Measurements from ENCODE around the gene ENO3. TPM values are rescaled to one million over a fixed set of nuclear protein-coding genes. Genes with fewer than 3 reads are reported as not detected.

The ENO3 gene
- total RNA-seq, 1 experiment from 2014 or later = 29.0 TPM

- peaks cover 43% of the 10 kb centered on the region for H3K36me3 ChIP-seq (ENCODE audit: low read depth)
- CTCF ChIA-PET = interaction anchor here (0.5 kb wide), 1 partner anchor 13 kb away, joined by 4 read pairs; no protein-coding TSS in a partner anchor
- H3K4me2 ChIP-seq = no peak overlapping the region
These were observed 51.3 kb downstream of the ENO3 start for GRCh38 chr17:5002121-5002788.

GRCh38 chr17:5003214-5003867, 52.4 kb downstream of the ENO3 start:
- intact Hi-C loops (cut with micrococcal nuclease; ENCODE audit: unreplicated experiment) = no loop called here
- Histone ChIP-seq H3K27me3 (ENCODE audit: insufficient read depth, low read depth) (no peaks in the 10 kb centered on the region), H3F3A (ENCODE audit: insufficient read depth, low read depth) (no peaks in the 10 kb centered on the region), H3K36me3 (ENCODE audit: low read depth) (peaks cover 44% of the 10 kb centered on the region), H3K4me1 (replicated peaks; ENCODE audit: insufficient read depth) (peaks cover 11% of the 10 kb centered on the region), H4K20me1 (ENCODE audit: insufficient read depth) (peaks cover 5% of the 10 kb centered on the region), H2AFZ (no peak overlapping the region), H3K9me2 (ENCODE audit: insufficient read depth) (no peaks in the 10 kb centered on the region), H3K4me3 (no peak overlapping the region), H3K4me2 (no peak overlapping the region), H3K27ac (no peak overlapping the region), H3K79me2 (ENCODE audit: low read depth) (peaks cover 17% of the 10 kb centered on the region), H3K9me3 (ENCODE audit: insufficient read depth, low read depth) (no peaks in the 10 kb centered on the region)
- BruUV-seq (replicated peaks) = no TSS peak
- ChIA-PET POLR2A (ENCODE audit: unreplicated experiment) (no interaction called here), CTCF (no interaction called here)
- TF ChIP-seq CTCF (conservative IDR thresholded peaks at IDR 0.05) (no peak), EZH2 (IDR thresholded peaks at IDR 0.05; ENCODE audit: low read depth) (no peak)
- DNase-seq = no peak

More at GRCh38 chr17:5002121-5002788, 51.3 kb downstream of the ENO3 start:
- POLR2A ChIA-PET (ENCODE audit: unreplicated experiment) = no interaction called here
- H3K79me2 ChIP-seq (ENCODE audit: low read depth) = peaks cover 22% of the 10 kb centered on the region
- H3K27ac ChIP-seq = no peak overlapping the region
- intact Hi-C loops (cut with micrococcal nuclease; ENCODE audit: unreplicated experiment) = no loop called here
- no peak for DNase-seq
- no peaks in the 10 kb centered on the region for H3F3A ChIP-seq (ENCODE audit: insufficient read depth, low read depth)
- BruUV-seq (replicated peaks) = no TSS peak
- no peak overlapping the region for H2AFZ ChIP-seq
- no peak overlapping the region for H3K4me3 ChIP-seq
- no peaks in the 10 kb centered on the region for H3K27me3 ChIP-seq (ENCODE audit: insufficient read depth, low read depth)
- TF ChIP-seq EZH2 (IDR thresholded peaks at IDR 0.05; ENCODE audit: low read depth) (no peak), CTCF (conservative IDR thresholded peaks at IDR 0.05) (no peak)
- no peaks in the 10 kb centered on the region for H3K9me3 ChIP-seq (ENCODE audit: insufficient read depth, low read depth)
- peaks cover 11% of the 10 kb centered on the region for H3K4me1 ChIP-seq (replicated peaks; ENCODE audit: insufficient read depth)
- no peaks in the 10 kb centered on the region for H3K9me2 ChIP-seq (ENCODE audit: insufficient read depth)
- H4K20me1 ChIP-seq (ENCODE audit: insufficient read depth) = peaks cover 5% of the 10 kb centered on the region

Small RNA genes lying within 50 kb of the gene (microRNA-seq; reads per million reads assigned to microRNA genes)
- gene MIR6864 (ENCODE audit: borderline number of aligned reads, borderline replicate concordance) (not detected), gene MIR6865 (ENCODE audit: borderline number of aligned reads, borderline replicate concordance) (not detected)

Other genes starting within 250 kb of the ENO3 start
- 99.6 and 106 TPM in 2 replicates for gene PELP1, start 247.0 kb upstream of the ENO3 start, total RNA-seq (2021)
- gene ARRB2, start 240.5 kb upstream of the ENO3 start, total RNA-seq (2021) = 79.7 and 110 TPM in 2 replicates
- gene MED11, start 219.7 kb upstream of the ENO3 start, total RNA-seq (2021) = 19.6 and 19.7 TPM in 2 replicates
- 2.3 and 5.4 TPM in 2 replicates for gene ZMYND15, start 211.3 kb upstream of the ENO3 start, total RNA-seq (2021)
- 52.4 and 60.2 TPM in 2 replicates for gene CXCL16, start 211.2 kb upstream of the ENO3 start, total RNA-seq (2021)
- gene TM4SF5, start 179.2 kb upstream of the ENO3 start, total RNA-seq (2021) = not detected in 2 replicates
- 3.6 and 4.1 TPM in 2 replicates for gene VMO1, start 164.8 kb upstream of the ENO3 start, total RNA-seq (2021)
- not detected in 2 replicates for gene GLTPD2, start 162.2 kb upstream of the ENO3 start, total RNA-seq (2021)
- 214 and 326 TPM in 2 replicates for gene PSMB6, start 155.0 kb upstream of the ENO3 start, total RNA-seq (2021)
- gene PLD2, start 144.0 kb upstream of the ENO3 start, total RNA-seq (2021) = 95.5 and 116 TPM in 2 replicates
- 160 and 190 TPM in 2 replicates for gene MINK1, start 117.8 kb upstream of the ENO3 start, total RNA-seq (2021)
- gene C17orf107, start 51.6 kb upstream of the ENO3 start, total RNA-seq (2021) = 2.6 and 3.1 TPM in 2 replicates
- gene CHRNE, start 48.0 kb upstream of the ENO3 start, total RNA-seq (2021) = 0.23 and 0.24 TPM in 2 replicates
- not detected in 2 replicates for gene GP1BA, start 18.8 kb upstream of the ENO3 start, total RNA-seq (2021)
- gene SLC25A11, start 11.1 kb upstream of the ENO3 start, total RNA-seq (2021) = 50.7 and 56.2 TPM in 2 replicates
- 122 and 135 TPM in 2 replicates for gene RNF167, start 10.9 kb upstream of the ENO3 start, total RNA-seq (2021)
- gene PFN1, start 2.6 kb upstream of the ENO3 start, total RNA-seq (2021) = 1,101 and 1,459 TPM in 2 replicates
- gene SPAG7, start 16.7 kb downstream of the ENO3 start, total RNA-seq (2021) = 40.3 and 40.4 TPM in 2 replicates
- 49.2 and 51.1 TPM in 2 replicates for gene CAMTA2, start 36.6 kb downstream of the ENO3 start, total RNA-seq (2021)
- 2.9 and 3.7 TPM in 2 replicates for gene INCA1, start 46.4 kb downstream of the ENO3 start, total RNA-seq (2021)
- gene KIF1C, start 46.8 kb downstream of the ENO3 start, total RNA-seq (2021) = 215 and 217 TPM in 2 replicates
- 0.28 and 0.48 TPM in 2 replicates for gene SLC52A1, start 84.3 kb downstream of the ENO3 start, total RNA-seq (2021)
- 2.3 and 4.5 TPM in 2 replicates for gene ZFP3, start 127.3 kb downstream of the ENO3 start, total RNA-seq (2021)
- 10.3 TPM in 2 replicates for gene ZNF232, start 160.8 kb downstream of the ENO3 start, total RNA-seq (2021)
- 0.11 TPM in 1 of 2 replicates, not detected in the other for gene USP6, start 164.9 kb downstream of the ENO3 start, total RNA-seq (2021)
- gene ZNF594, start 240.7 kb downstream of the ENO3 start, total RNA-seq (2021) = 14.0 and 18.4 TPM in 2 replicates

Data from PC-9 (cell line).